ENCODE data around the gene DPH6.
"Not testable (repeated sequence)": the region's sequence is repeated elsewhere in the genome, so short reads cannot be mapped to it uniquely, and the experiment has no call there.

DPH6 gene

GRCh38 chr15:35545824-35546510 lies at the start of gene DPH6:
DPH6 (minus strand) TSS chr15:35546165; CDS start chr15:35546141, 24 bp downstream.
- peak; percentile 88 for DNase-seq

GRCh38 chr15:35595656-35596055 lies 49.7 kb upstream of the DPH6 start:
- no peak for DNase-seq

- not testable (repeated sequence) for DNase-seq
Measured at GRCh38 chr15:35591987-35592386, 46.0 kb upstream of the DPH6 start.

GRCh38 chr15:35583863-35584528 lies 38.0 kb upstream of the DPH6 start:
- no peak for DNase-seq

GRCh38 chr15:35580606-35581005 lies 34.6 kb upstream of the DPH6 start:
- no peak for DNase-seq

GRCh38 chr15:35567392-35567791 lies 21.4 kb upstream of the DPH6 start:
- DNase-seq = no peak

- no peak for DNase-seq
Measured at GRCh38 chr15:35566991-35567390, 21.0 kb upstream of the DPH6 start.

- DNase-seq = no peak
Measured at GRCh38 chr15:35565901-35566300, 19.9 kb upstream of the DPH6 start.

GRCh38 chr15:35562641-35563040 lies 16.7 kb upstream of the DPH6 start:
- DNase-seq = no peak

GRCh38 chr15:35561308-35561707 lies 15.3 kb upstream of the DPH6 start:
- DNase-seq = no peak

- DNase-seq = no peak
Measured at GRCh38 chr15:35560870-35561269, 14.9 kb upstream of the DPH6 start.

GRCh38 chr15:35560258-35560657 lies 14.3 kb upstream of the DPH6 start:
- DNase-seq = no peak

GRCh38 chr15:35559683-35560082 lies 13.7 kb upstream of the DPH6 start:
- DNase-seq = no peak

GRCh38 chr15:35557544-35557943 lies 11.6 kb upstream of the DPH6 start:
- peak; percentile 17 for DNase-seq

- DNase-seq = no peak
Measured at GRCh38 chr15:35557012-35557411, 11.0 kb upstream of the DPH6 start.

- DNase-seq = no peak
Measured at GRCh38 chr15:35555244-35555643, 9.3 kb upstream of the DPH6 start.

- DNase-seq = no peak
Measured at GRCh38 chr15:35550957-35551356, 5.0 kb upstream of the DPH6 start.

GRCh38 chr15:35549567-35549966 lies 3.6 kb upstream of the DPH6 start:
- DNase-seq = no peak

- no peak for DNase-seq
Measured at GRCh38 chr15:35548435-35548834, 2.5 kb upstream of the DPH6 start.

GRCh38 chr15:35547775-35548364 lies 1.9 kb upstream of the DPH6 start:
- DNase-seq = no peak

- no peak for DNase-seq
Measured at GRCh38 chr15:35546511-35547381, 781 bp upstream of the DPH6 start.

GRCh38 chr15:35545316-35545823 lies 595 bp downstream of the DPH6 start:
- DNase-seq = peak; percentile 37

- DNase-seq = no peak
Measured at GRCh38 chr15:35540885-35541284, 5.1 kb downstream of the DPH6 start.

All from activated CD4-positive, alpha-beta T cell treated with anti-CD3 and anti-CD28 coated beads, Interleukin-2, Interleukin-6, amounts not matched to agents 100 ng/mL and 50 ng/mL, durations not matched to agents 16 hours and 8 hours (primary cell).